H9 (cell line): Measurements from ENCODE around the gene CHSY3. TPM values are rescaled to one million over a fixed set of nuclear protein-coding genes. Genes with fewer than 3 reads are reported as not detected.

Experiments
- DNase-seq: peaks from one replicate; pipeline ENCODE4 v3.0.0-alpha.2; 2017
- H2AFZ ChIP-seq: one replicate; pipeline ENCODE4 v1.6.1; 2013; ENCODE audit warnings: mild to moderate bottlenecking, low read length, control low read depth, moderate library complexity
- H2AK5ac ChIP-seq: 2 replicates; pipeline ENCODE4 v1.6.1; 2013; ENCODE audit warnings: low read length, control low read depth, mixed read lengths; ENCODE audit not compliant: insufficient read length
- H2BK120ac ChIP-seq: one replicate; pipeline ENCODE4 v1.6.1; 2013; ENCODE audit warnings: low read depth, mild to moderate bottlenecking, low read length, control low read depth, inconsistent platforms; ENCODE audit not compliant: poor library complexity, severe bottlenecking
- H2BK12ac ChIP-seq: 2 replicates; pipeline ENCODE4 v1.6.1; 2013; ENCODE audit warnings: low read length, control low read depth, mixed read lengths, low read depth; ENCODE audit not compliant: insufficient read length
- H2BK15ac ChIP-seq: 2 replicates; pipeline ENCODE4 v1.6.1; 2013; ENCODE audit warnings: low read depth, low read length, control low read depth
- H2BK20ac ChIP-seq: one replicate; pipeline ENCODE4 v1.6.1; 2013; ENCODE audit warnings: low read depth, mild to moderate bottlenecking, low read length, control low read depth, inconsistent platforms; ENCODE audit not compliant: poor library complexity, severe bottlenecking
- H2BK5ac ChIP-seq: 2 replicates; pipeline ENCODE4 v1.6.1; 2013; ENCODE audit warnings: low read length, control low read depth, mixed read lengths; ENCODE audit not compliant: insufficient read length
- H3K14ac ChIP-seq: 2 replicates; pipeline ENCODE4 v1.6.1; 2013; ENCODE audit warnings: low read length, control low read depth; ENCODE audit not compliant: insufficient read depth
- H3K18ac ChIP-seq: 2 replicates; pipeline ENCODE4 v1.6.1; 2013; ENCODE audit warnings: low read depth, mild to moderate bottlenecking, mixed read lengths, low read length, control low read depth; ENCODE audit not compliant: insufficient read length
- H3K23ac ChIP-seq: 2 replicates; pipeline ENCODE4 v1.6.1; 2013; ENCODE audit warnings: low read length, control low read depth, mixed read lengths, low read depth; ENCODE audit not compliant: insufficient read length
- H3K23me2 ChIP-seq: 2 replicates; pipeline ENCODE4 v1.6.1; 2013; ENCODE audit warnings: low read depth, mild to moderate bottlenecking, mixed read lengths, low read length, control low read depth; ENCODE audit not compliant: insufficient read length, poor library complexity, severe bottlenecking
- H3K27ac ChIP-seq: 2 replicates; pipeline ENCODE4 v1.5.1; 2013; ENCODE audit warnings: low read length, control low read depth, mixed read lengths, low read depth; ENCODE audit not compliant: insufficient read length
- H3K27me3 ChIP-seq: 2 replicates; pipeline ENCODE4 v1.6.1; 2013; ENCODE audit warnings: low read length, control low read depth, inconsistent platforms; ENCODE audit not compliant: insufficient read depth
- H3K4ac ChIP-seq: 2 replicates; pipeline ENCODE4 v1.6.1; 2013; ENCODE audit warnings: low read depth, mild to moderate bottlenecking, control low read depth, inconsistent platforms, low read length, moderate library complexity
- H3K4me1 ChIP-seq: 2 replicates; pipeline ENCODE4 v1.6.1; 2013; ENCODE audit warnings: low read length, control low read depth, inconsistent platforms; ENCODE audit not compliant: insufficient read depth
- H3K4me2 ChIP-seq: 2 replicates; pipeline ENCODE4 v1.6.1; 2013; ENCODE audit warnings: low read length, control low read depth, mixed read lengths; ENCODE audit not compliant: insufficient read length, insufficient read depth
- H3K56ac ChIP-seq: 2 replicates; pipeline ENCODE4 v1.6.1; 2013; ENCODE audit warnings: low read depth, mild to moderate bottlenecking, mixed read lengths, low read length, control low read depth; ENCODE audit not compliant: insufficient read length
- H3K79me1 ChIP-seq: 2 replicates; pipeline ENCODE4 v1.6.1; 2013; ENCODE audit warnings: low read depth, mild to moderate bottlenecking, moderate library complexity, low read length, control low read depth, inconsistent platforms; ENCODE audit not compliant: insufficient read depth, poor library complexity, severe bottlenecking
- H3K79me2 ChIP-seq: 2 replicates; pipeline ENCODE4 v1.6.1; 2013; ENCODE audit warnings: low read length, control low read depth, inconsistent platforms; ENCODE audit not compliant: insufficient read depth
- H3K9ac ChIP-seq: 2 replicates; pipeline ENCODE4 v1.6.1; 2013; ENCODE audit warnings: low read length, control low read depth, mixed read lengths; ENCODE audit not compliant: insufficient read length; ENCODE audit errors: extremely low read depth
- H3K9me3 ChIP-seq: one replicate; pipeline ENCODE4 v1.6.1; 2013; ENCODE audit warnings: low read depth, low read length, inconsistent platforms; ENCODE audit not compliant: control insufficient read depth
- H3T11ph ChIP-seq: one replicate; pipeline ENCODE4 v1.6.1; 2013; ENCODE audit warnings: mild to moderate bottlenecking, low read length, control low read depth, inconsistent platforms
- H4K20me1 ChIP-seq: one replicate; pipeline ENCODE4 v1.6.1; 2013; ENCODE audit not compliant: control insufficient read depth, insufficient read length, insufficient read depth
- H4K5ac ChIP-seq: 2 replicates; pipeline ENCODE4 v1.6.1; 2013; ENCODE audit warnings: low read depth, mild to moderate bottlenecking, mixed read lengths, low read length, control low read depth; ENCODE audit not compliant: insufficient read length
- H4K8ac ChIP-seq: replicated peaks from 2 replicates; pipeline ENCODE4 v1.6.1; 2013; ENCODE audit warnings: low read length, control low read depth, mixed read lengths, low read depth; ENCODE audit not compliant: insufficient read length
- H4K91ac ChIP-seq: 2 replicates; pipeline ENCODE4 v1.6.1; 2013; ENCODE audit warnings: low read depth, mild to moderate bottlenecking, moderate library complexity, mixed read lengths, low read length, control low read depth; ENCODE audit not compliant: insufficient read length
- H3K27ac Mint-ChIP-seq, 3 experiments: 2 replicates in 2 of 3; 3 replicates in 1 of 3; pipeline ENCODE4 v1.8.0; 2020 to 2021; ENCODE audit warnings: mixed read lengths in 3 of 3, mild to moderate bottlenecking in 1 of 3, moderate library complexity in 1 of 3
- H3K27me3 Mint-ChIP-seq: 2 replicates; pipeline ENCODE4 v1.8.0; 2021; ENCODE audit warnings: low read depth, mild to moderate bottlenecking, moderate library complexity, mixed read lengths
- H3K36me3 Mint-ChIP-seq, 3 experiments: 2 replicates in 2 of 3; 3 replicates in 1 of 3; pipeline ENCODE4 v1.8.0; 2020 to 2021; ENCODE audit warnings: low read depth in 3 of 3, mixed read lengths in 3 of 3; ENCODE audit not compliant: insufficient read depth in 1 of 3
- H3K4me1 Mint-ChIP-seq, 2 experiments: 2 replicates each; pipeline ENCODE4 v1.8.0; 2020; ENCODE audit warnings: mixed read lengths in 2 of 2
- H3K4me3 Mint-ChIP-seq, 2 experiments: 2 replicates in 1 of 2; 3 replicates in 1 of 2; pipeline ENCODE4 v1.8.0; 2020 to 2021; ENCODE audit warnings: mild to moderate bottlenecking in 2 of 2, mixed read lengths in 2 of 2, moderate library complexity in 1 of 2
- H3K9me3 Mint-ChIP-seq, 2 experiments: 2 replicates in 1 of 2; 3 replicates in 1 of 2; pipeline ENCODE4 v1.8.0; 2020; ENCODE audit warnings: mild to moderate bottlenecking in 2 of 2, mixed read lengths in 2 of 2, moderate library complexity in 1 of 2
- WGBS: extraction: QIAGEN DNeasy Blood & Tissue Kit; methylation state at CpG from one replicate; pipeline ENCODE4 v1.1.7; 2013; ENCODE audit warnings: missing lambda C conversion rate, low lambda C conversion rate, mixed read lengths; ENCODE audit not compliant: insufficient read length; ENCODE audit errors: extremely low coverage; 5-methylcytosine and 5-hydroxymethylcytosine counted together
- total RNA-seq: library from RNA; stranded (reverse); gene quantifications from 2 replicates; pipeline ENCODE4 v1.2.1, GENCODE V29; 2021
- TF ChIP-seq, protein P1 (sequence below): fragments of 200-600 bp; sonication (generic); conservative IDR thresholded peaks from 3 replicates; pipeline ENCODE4 v1.8.0; 2021; ENCODE audit warnings: antibody characterized with exemption, mild to moderate bottlenecking

CHSY3 gene
- total RNA-seq, 1 experiment from 2014 or later, result 0.37 TPM

GRCh38 chr5:130206686-130207085 lies 302.4 kb downstream of the CHSY3 start:
- Histone ChIP-seq H3K56ac (no peak overlapping the region), H3K14ac (no peak overlapping the region), H3K18ac (no peak overlapping the region), H2AK5ac (no peak overlapping the region), H2BK20ac (no peak overlapping the region), H4K20me1 (no peaks in the 10 kb centered on the region), H3K4ac (no peak overlapping the region), H3K9ac (no peak overlapping the region), H3K27ac (no peak overlapping the region), H3K79me2 (no peaks in the 10 kb centered on the region), H3K9me3 (no peaks in the 10 kb centered on the region), H3K4me2 (no peak overlapping the region), H3K27me3 (no peaks in the 10 kb centered on the region), H2BK15ac (no peak overlapping the region), H4K8ac (no peak overlapping the region), H3K23ac (no peak overlapping the region), H3K23me2 (no peaks in the 10 kb centered on the region), H2BK120ac (no peak overlapping the region), H4K5ac (no peak overlapping the region), H2AFZ (no peak overlapping the region), H2BK12ac (no peak overlapping the region), H4K91ac (no peak overlapping the region), H3K4me1 (no peaks in the 10 kb centered on the region), H2BK5ac (no peak overlapping the region), H3T11ph (no peak overlapping the region), H3K79me1 (no peaks in the 10 kb centered on the region)
- H3K4me3 Mint-ChIP-seq, result no peak overlapping the region
- peaks cover 0 to 12% of the 10 kb centered on the region in 2 experiments; a peak in 2 of 5 replicates for H3K9me3 Mint-ChIP-seq
- TF ChIP-seq, protein P1, sequence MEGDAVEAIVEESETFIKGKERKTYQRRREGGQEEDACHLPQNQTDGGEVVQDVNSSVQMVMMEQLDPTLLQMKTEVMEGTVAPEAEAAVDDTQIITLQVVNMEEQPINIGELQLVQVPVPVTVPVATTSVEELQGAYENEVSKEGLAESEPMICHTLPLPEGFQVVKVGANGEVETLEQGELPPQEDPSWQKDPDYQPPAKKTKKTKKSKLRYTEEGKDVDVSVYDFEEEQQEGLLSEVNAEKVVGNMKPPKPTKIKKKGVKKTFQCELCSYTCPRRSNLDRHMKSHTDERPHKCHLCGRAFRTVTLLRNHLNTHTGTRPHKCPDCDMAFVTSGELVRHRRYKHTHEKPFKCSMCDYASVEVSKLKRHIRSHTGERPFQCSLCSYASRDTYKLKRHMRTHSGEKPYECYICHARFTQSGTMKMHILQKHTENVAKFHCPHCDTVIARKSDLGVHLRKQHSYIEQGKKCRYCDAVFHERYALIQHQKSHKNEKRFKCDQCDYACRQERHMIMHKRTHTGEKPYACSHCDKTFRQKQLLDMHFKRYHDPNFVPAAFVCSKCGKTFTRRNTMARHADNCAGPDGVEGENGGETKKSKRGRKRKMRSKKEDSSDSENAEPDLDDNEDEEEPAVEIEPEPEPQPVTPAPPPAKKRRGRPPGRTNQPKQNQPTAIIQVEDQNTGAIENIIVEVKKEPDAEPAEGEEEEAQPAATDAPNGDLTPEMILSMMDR, result no peak
- H3K27me3 Mint-ChIP-seq, result no peaks in the 10 kb centered on the region
- WGBS, result no CpG with 5 or more reads among the region's 2 CpGs
- peaks cover 3 to 4% of the 10 kb centered on the region in 2 experiments; a peak in 3 of 4 replicates for H3K4me1 Mint-ChIP-seq
- no peak overlapping the region for H3K27ac Mint-ChIP-seq
- peaks cover 0 to 3% (median 0%) of the 10 kb centered on the region in 3 experiments; a peak in 1 of 7 replicates for H3K36me3 Mint-ChIP-seq
- DNase-seq, result no peak
